Endometrial microvascular endothelial cells (primary cell): ENCODE results near the gene LSAMP. TPM values are rescaled to one million over a fixed set of nuclear protein-coding genes. Genes with fewer than 3 reads are reported as not detected.

Source experiments
- in situ Hi-C: cut with HindIII; loops from 2 replicates; pipeline ENCODE4 v1.10.0; 2017; ENCODE audit warnings: low sequenced_read_pairs, low pct_unique_long_range_greater_than_20kb; ENCODE audit errors: inconsistent ontology term
- total RNA-seq: library from RNA; depleted of rRNA; stranded (reverse); fragments of >200 nt; gene quantifications from one replicate; pipeline ENCODE4 v1.2.3, GENCODE V29; 2015; ENCODE audit errors: inconsistent ontology term

LSAMP gene
- total RNA-seq, 1 donor from 2014 or later = not detected

DNA sequence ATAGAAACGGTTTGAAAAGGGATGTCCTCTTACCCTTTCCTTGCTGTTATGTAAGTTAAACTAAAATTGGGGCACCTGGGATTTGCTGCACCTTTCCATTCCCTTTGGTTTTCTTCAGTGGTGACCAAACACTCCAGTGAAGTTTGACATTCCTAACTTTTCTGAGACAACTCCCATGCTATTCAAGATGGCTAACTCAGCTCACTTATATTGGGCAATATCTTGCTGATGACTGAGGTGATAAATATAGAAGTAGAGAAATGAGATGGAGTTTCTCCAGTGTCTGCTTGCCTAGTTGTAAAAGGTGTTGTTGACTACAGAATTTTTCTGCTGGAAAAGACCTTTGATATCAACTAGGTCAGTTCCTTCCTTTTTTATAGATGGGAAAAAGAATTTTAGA lies 530.2 kb downstream of the LSAMP start:
- in situ Hi-C loops = no loop called here

DNA sequence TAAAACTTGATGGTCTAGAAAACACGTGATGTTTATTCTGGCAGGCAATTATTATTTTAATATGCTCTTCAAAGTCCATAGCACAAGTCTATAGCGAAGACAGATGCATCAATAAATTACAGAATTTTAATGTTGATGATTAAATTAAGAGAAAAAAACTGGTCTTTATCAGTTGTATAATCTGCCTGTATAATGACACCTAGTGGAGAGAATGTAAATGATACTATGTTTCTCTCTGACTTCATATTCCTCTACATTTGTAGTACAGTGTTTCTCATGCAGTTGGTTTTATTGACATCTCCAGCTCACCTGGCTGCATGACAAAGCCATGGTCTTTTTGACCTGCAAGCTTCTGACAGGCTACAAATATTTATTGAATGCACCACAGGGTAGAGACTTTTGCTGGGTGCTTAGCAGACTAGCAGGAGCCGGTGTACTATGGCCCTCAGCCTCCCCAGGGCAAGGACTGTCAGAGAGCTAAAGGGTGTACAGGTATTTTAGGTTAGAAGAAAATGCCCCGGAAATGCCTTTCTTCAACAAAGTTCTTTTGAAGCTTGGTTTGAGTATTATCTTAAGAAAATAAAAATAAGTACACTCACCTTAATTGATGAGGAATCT lies 532.1 kb downstream of the LSAMP start:
- in situ Hi-C loops = no loop called here

DNA sequence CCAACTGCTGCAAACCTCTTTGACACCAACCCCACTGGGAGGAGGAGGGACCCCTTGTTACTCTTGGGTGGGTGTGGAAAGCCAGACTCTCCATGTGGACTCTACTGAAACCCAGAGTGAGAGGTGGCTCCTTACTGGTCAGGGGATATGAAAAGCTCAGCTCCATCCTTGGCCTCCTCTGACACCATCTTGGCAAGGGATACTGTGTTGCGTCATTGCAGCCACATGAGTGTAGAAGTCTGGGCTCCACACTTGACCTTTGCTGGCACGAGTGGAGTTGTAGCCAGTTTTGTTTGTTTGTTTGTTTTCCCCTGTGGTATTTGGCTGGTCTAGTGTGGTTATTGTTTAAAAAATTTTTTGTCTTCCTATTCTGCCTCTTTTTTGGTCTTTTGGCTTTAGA lies 532.9 kb downstream of the LSAMP start:
- in situ Hi-C loops = no loop called here

DNA sequence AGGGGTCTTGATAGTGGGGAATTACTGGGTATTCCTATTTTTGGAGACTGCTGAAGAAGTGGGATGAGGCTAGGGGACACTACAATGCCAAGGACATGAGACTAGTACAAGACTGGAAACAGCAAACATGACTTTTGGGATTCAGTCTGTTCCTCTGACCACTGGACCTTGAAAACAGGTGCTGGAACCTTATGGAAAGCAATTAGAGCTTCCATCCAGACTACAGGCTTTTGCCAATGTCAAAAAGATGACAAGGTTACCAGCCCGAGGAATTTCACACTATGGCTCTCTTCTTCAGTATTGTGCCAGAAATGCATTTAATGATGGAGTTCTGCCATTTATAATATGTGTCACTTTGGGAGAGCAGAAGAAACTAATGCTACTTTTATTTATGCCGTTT lies 539.4 kb downstream of the LSAMP start:
- in situ Hi-C loops = no loop called here

DNA sequence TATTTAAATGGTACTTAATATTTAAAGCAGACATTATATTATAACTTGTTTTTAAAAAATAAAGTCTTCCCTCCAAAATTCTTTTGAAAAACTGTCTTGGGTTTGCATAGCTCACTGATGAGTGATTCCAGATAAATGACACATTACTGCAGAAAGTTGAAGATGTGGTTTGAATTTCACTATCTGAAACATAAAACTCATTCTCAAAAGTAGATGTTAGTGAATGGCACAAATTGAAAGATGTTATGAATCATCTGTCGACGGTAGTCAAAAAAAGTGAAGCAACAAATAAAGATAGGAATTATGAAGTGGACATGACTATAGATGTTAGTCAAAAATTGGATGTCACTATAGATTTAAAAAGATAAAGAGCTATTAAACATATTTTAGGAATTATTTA lies 541.4 kb downstream of the LSAMP start:
- in situ Hi-C loops = no loop called here

DNA sequence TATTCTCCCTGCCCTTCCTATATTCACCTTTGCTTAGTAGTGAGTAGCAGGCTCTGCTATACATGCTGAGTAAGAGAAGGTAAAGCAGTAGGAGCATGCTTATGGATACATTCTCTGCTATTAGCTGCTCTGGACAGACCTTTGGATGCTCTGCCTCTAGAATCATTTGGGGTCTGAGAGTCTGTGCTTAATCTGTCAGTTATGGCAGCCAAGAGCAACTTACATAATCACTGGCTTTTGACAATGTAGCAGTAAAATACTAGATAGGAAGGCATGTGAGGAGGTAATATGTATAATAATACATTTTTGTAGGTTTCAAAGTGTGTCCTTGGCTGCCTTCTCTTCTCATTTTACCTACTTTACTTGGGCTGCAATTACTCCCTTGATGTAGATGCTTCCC lies 544.3 kb downstream of the LSAMP start:
- in situ Hi-C loops = no loop called here

DNA sequence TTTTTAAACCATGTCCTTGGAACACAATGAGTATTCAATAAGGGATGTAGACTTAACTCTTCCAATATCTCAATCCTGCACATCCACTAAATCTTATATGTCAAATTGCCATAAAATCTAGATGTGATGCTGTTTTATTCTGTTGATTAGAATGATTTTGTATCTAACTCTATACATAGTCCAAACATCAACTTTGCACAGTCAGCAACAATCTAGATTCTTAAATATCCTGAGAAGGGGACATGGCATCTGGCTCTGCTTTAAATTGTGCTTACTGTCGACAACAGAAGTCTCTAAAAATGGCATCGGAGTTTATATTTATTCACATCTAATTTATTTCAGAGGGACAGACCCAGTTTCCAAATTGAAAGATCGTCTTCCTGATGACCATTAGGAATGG lies 545.8 kb downstream of the LSAMP start:
- in situ Hi-C loops = no loop called here

DNA sequence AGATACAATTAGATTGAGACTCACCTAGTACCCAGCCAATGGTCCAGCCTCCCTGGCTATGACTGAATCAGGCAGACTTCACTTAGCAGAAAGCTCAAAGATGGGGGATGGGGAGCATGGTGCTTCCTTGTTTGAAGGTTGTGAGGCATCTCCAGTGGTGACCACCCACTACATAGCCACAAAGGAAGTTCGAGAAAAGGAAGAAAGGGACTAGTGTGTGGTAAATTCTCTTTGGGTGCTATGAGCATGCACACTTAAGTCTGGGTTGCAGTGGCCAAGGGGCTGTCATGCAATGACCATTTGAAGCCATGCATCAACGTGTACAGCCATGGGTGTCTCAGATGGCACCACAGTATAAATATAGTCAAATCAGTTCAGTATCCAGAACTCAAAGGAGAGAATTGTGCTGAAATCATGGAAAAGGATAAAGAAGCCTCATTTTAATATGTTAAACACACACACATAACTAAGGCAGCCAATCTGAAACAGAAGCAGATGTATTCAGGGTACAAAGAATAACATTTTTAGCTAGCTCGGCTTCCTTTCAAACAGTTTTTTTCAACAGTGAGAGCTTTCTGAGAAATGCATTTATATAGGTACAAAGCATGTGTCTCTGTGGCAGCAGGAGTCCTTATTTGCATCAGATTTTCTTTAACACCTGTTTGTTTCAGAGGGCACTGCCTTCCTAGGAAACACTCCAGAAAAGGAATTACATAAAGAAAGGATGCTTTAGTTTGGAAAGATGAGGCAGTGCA lies 546.5 kb downstream of the LSAMP start:
- in situ Hi-C loops = no loop called here

DNA sequence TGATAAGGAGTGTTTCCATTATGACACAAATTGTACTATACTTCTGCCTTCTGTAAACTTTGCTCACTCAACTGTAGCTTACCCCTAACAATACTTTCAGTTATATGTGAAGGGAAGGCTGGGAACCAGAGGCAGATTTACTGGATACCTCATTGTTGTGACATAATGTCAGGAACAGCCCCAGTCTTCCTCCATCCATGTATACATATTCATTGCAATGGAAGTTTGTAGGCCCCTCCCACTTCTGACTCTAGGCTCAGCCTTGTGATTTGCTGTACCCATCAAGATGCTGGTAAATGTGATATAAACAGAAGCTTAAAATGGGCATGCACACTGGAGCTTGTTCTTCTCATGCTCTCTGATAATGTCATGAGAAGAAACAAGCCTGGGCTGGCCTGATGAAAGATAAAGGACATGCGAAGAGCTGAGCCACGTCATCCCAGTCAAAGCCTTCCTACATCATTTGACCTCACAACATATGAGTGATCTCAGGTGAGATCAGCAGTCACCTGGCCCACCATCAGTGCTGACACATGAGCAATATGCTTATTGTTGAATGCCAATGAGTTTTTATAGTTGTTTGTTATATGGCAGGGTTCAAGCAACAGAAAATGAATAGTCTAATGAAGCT lies 554.2 kb downstream of the LSAMP start:
- in situ Hi-C loops = no loop called here

DNA sequence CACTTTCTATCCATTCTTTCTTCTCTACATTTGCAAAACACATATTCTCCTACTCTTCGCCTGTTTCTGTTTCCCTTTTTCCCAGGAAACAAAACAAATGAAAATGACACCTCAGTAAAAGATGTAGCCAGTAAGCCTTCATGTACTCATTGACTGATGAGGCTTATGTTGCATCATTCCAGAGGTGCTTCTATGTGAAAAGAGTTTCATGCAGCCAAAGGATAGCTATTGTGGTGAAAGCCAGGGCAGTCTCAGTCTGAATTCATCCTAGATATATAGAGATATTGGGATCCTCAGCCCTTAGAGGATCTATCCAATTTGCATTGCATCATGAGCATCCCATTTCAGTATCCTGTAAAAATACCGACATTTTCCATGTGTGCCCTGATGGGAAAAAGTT lies 554.7 kb downstream of the LSAMP start:
- in situ Hi-C loops = no loop called here

DNA sequence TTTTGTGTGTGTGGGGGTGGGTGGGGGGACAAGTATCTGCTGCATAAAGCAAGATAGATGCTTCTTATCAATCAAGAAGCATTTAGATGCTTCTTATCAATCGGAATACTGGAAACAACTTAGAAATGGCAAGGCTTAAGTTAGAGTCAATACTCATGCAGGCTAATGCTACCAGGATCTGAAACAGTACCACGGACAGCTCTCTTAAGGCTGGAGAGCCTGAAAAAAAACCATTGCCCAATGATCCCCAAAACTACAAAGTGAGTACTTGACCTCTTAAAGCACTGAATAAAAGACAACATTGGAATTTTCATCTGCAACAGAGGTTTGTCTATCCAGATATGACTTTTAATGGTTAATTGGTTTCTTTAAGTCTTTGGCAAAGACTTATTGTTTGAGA lies 559.7 kb downstream of the LSAMP start:
- in situ Hi-C loops = no loop called here

DNA sequence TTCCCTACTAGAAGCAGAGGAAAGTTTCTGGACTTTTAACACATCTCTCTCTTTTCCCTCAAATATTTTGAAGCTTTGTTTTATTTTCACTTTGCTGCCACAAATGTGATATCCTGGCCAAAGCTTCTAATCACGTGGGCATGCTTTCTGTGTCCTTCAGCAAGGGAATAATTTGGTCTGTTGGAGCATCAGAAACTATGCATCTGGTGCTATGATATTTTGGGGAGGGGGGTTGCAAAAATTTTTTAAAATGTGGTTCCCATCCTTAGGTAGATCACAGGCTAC lies 567.7 kb downstream of the LSAMP start:
- in situ Hi-C loops = no loop called here

DNA sequence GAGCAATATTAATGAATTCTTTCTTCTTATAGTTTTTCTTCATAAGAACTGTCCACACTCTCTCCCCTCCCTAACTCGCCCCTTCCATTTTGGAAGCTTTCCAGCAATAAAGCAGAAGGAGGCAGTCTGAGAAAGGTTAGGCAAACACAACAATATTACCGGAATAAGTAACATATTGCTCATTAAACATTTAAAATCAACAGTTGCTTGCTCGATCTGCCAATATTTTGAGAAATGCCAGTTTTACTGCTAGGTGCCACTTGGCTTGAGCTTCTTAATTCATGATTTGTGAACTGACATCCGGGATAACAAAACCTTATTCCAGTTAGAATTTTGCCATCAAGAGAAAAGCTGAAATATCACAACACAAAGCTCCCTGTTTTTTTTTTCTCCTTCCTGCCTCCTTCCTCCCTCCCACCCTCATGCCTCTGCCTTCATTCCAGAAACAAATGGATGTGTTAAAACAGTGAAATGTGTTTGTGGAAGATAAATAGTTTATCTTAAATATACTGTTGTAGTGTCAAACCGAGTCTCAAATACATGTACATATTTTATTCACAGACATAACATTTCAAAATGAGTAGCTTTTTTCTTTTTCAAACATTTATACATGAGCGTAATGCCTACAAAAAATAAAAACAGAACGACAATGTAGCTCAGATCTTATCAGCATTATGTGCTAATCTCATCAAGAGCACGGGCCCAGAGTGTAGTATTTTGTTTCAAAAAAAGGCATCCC lies 568.2 kb downstream of the LSAMP start:
- in situ Hi-C loops = no loop called here

DNA sequence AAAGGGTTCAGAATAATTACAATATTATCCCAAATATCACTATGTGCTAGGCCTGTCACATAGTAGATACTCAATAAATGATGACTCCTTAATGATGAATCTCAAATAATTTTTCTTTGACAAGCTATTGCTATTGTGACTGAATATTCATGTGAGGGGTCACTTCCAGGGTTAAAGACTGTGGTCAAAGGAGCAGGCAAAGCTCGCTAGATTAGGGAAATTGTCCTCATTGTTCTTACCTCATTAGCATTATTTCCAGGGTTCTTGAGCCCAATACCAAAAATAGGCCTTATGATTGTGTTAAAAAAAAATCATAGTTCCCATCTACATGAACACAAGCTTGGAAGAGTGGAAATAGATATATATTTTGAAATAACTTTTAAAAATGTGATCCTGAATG lies 569.8 kb downstream of the LSAMP start:
- in situ Hi-C loops = no loop called here

DNA sequence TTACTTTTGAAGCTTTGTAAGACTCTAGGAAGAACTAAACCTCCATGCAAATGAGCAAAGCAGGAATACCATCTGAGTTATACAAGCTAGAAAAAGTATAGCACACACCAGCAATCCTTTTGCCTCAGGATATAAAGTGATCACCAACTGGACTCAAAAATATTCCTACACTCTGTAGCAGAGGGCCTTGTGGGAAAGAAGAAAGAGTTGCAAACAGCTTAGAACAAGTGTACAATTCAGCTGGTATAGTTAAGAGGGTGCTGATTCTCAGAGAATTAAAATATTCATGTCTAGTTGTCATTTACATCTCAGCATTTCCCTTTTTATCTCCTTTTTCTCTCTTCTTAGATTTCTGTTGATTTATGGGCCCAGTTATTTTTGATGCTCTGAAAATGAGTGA lies 573.6 kb downstream of the LSAMP start:
- in situ Hi-C loops = no loop called here

DNA sequence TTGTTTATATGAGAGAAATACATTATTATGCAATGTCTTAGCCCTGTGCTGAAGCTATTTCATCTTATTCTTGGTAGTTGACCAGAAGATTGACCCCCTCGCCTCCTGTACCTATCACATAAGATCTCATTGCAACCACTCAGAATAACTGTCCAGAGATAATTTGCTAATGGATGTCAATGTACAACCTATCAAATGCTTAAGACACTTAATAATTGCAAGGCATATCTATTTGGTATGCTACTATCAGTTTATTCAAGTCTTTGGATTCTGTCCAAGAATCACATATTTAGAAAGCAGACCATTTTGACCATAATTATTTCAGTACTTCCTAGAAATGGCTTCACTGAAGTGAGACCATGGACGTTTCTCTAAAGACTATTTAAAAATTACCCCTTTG lies 580.4 kb downstream of the LSAMP start:
- in situ Hi-C loops = no loop called here

DNA sequence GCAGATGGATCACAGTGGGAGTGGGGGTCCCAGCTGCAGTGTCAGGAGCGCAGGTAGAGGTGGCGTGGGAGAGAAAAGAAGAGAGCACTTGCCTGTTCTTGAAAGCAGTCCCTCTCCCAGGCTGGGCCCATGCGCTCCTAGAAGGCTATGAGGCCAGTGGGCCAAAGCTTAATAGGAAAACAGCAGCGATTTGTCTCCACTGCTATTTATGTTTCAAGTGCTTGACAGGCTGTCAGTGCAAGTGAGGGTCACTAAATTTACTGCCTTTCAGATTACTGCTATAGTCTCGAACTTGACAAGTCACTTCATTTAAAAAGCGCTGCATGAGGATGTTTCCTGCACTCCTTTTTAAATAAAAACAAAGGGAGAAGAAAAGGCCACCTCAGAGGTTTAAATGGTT lies 582.4 kb downstream of the LSAMP start:
- in situ Hi-C loops = no loop called here

DNA sequence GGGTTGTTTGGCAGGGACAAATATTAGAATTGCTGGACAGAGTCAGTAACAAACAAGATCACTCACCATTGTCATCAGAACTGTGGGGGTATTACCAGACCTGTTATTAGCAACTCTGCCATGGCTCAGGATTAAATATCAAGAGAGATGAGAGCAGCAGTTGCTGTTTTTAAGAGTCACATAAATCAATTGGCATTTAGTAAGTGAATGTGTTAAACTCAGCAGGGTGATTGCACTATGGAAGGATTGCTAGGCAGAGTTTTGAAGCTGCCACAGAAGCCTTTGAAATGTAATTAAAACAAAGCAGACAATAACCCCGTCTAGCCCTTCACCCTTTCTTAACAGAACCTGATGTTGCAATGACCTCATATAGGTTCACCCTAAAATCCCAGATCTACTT lies 583.2 kb downstream of the LSAMP start:
- in situ Hi-C loops = no loop called here

DNA sequence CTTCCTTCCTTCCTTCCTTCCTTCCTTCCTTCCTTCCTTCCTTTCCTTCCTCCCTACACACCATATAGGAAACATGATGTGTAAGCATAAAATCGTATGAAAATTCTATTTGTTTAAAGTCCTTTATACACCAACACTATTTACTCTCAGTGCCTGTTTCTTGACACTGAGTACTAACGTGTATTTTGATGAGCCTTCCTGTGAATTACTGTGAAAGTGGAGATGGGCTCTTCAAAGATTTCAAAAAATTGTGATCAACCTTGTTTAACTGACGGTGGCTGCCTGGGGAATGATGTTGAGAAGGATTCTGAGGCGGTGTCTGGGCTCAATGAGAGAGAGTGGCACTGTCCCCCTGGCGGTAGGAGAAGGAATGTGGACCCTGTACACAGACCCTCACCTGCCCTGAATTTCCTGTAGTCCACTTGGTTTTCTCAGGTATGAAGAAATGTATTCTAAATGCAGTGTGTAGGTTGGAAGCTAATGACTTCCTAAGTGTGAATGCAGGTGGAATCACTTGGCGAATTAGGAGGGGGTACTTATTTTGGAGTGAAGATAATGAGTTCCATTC lies 584.0 kb downstream of the LSAMP start:
- in situ Hi-C loops = no loop called here

DNA sequence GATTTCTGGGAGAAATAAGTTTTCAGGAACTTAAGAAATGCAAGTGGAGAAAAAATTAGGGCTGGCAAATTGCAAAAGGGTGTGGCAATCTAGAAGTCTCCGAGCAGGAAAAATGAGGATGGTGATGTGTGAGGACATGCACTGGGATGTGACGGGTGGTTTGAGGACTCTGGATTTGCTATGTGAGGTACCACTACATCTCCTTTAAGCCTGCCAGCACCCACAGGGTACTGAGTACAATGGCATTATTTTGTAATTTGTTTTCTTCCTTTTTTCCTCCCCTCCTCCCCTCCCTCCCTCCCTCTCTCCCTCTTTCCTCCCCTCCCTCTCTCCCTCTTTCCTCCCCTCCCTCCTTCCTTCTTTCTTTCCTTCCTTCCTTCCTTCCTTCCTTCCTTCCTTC lies 584.5 kb downstream of the LSAMP start:
- in situ Hi-C loops = no loop called here
